Peyer's patch (tissue), 4 donors: ENCODE data around the gene B4GALNT4.

Experiments
- CTCF ChIP-seq, 6 experiments: fragments of 450-650 bp in 4 of 6; fragments of 200-600 bp in 2 of 6; sonication (generic) in 1 of 6; IDR thresholded peaks; one replicate each; pipeline ENCODE4 v1.5.1; 2017 to 2019; ENCODE audit warnings: antibody characterized with exemption in 6 of 6, mild to moderate bottlenecking in 3 of 6, moderate library complexity in 1 of 6
- POLR2A ChIP-seq, 2 donors: fragments of 450-650 bp; IDR thresholded peaks; one replicate each; pipeline ENCODE4 v1.5.1; 2017; ENCODE audit warnings: antibody characterized with exemption in 2 of 2, mild to moderate bottlenecking in 2 of 2, moderate library complexity in 2 of 2

GRCh38 chr11:326592-326841, 42.8 kb upstream of the B4GALNT4 start:
- TF ChIP-seq CTCF (IDR thresholded peaks at IDR 0.05) (no peak), POLR2A (IDR thresholded peaks at IDR 0.05) (no peak)
